ENCODE results near the gene CARD11. TPM values are rescaled to one million over a fixed set of nuclear protein-coding genes. Genes with fewer than 3 reads are reported as not detected.

The CARD11 gene
- total and polyA plus RNA-seq, 5 donors from 2014 or later: 7.1 to 118 (median 10.8) TPM

DNA sequence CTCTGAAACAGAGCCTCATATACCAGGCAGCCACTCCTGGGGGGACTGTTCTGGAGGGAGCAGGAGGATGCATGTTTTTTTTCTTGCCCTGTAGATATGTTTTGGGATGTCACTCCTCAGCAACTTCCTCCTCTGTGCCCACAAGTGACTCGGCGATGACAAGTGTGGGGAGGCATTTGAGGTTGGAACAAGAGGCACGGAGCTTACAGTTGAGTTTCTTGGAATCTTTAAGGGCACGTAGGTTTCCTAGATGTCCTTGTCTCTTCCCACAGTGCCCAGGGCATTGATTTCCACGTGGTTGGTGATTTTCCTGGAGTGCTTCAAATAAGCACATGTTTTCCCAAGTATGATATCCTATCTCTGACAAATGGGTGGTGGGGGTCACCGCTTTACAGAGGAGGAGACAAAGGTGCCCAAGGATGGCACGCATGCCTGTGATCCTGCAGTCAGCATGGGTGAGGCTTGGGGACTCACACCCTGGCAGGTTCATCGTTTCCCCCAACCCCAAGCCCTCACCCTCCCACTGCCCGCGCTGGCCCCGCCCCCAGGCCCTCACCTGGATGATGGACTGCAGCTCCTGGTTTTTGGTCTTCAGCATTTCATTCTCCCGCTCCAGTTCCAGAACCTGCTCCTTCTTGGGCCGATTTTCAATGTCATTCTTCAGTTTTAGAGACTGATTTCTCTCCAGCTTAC, 104.3 kb downstream of the CARD11 start:
- DNase-seq (no peak), ATAC-seq (ENCODE audit: low read depth in 2 of 2) (no peak)
- Mint-ChIP-seq H3K9me3 (no peaks in the 10 kb centered on the region), H3K36me3 (peaks cover 57% of the 10 kb centered on the region), H3K27ac (peak overlapping the region in 2 of 3 donors; percentile 76 to 81), H3K4me1 (peaks cover 0 to 9% (median 2%) of the 10 kb centered on the region in 4 donors), H3K27me3 (no peaks in the 10 kb centered on the region), H3K4me3 (no peak overlapping the region)
- peaks cover 86% of the 10 kb centered on the region for H3K36me3 ChIP-seq (ENCODE audit: control insufficient read depth, insufficient read depth, low read length)
- no peak overlapping the region for H3K27ac ChIP-seq (ENCODE audit: insufficient read depth, low read length, poor library complexity, severe bottlenecking)
- H3K4me3 ChIP-seq (ENCODE audit: low read depth, low read length): no peak overlapping the region
- H3K27me3 ChIP-seq (ENCODE audit: control insufficient read depth, insufficient read depth, low read length): no peaks in the 10 kb centered on the region
- no peaks in the 10 kb centered on the region for H3K4me1 ChIP-seq (ENCODE audit: control insufficient read depth, insufficient read depth, low read length, poor library complexity, severe bottlenecking)
- no peaks in the 10 kb centered on the region for H3K9me3 ChIP-seq (ENCODE audit: control insufficient read depth in 2 of 2, low read length in 2 of 2)

DNA sequence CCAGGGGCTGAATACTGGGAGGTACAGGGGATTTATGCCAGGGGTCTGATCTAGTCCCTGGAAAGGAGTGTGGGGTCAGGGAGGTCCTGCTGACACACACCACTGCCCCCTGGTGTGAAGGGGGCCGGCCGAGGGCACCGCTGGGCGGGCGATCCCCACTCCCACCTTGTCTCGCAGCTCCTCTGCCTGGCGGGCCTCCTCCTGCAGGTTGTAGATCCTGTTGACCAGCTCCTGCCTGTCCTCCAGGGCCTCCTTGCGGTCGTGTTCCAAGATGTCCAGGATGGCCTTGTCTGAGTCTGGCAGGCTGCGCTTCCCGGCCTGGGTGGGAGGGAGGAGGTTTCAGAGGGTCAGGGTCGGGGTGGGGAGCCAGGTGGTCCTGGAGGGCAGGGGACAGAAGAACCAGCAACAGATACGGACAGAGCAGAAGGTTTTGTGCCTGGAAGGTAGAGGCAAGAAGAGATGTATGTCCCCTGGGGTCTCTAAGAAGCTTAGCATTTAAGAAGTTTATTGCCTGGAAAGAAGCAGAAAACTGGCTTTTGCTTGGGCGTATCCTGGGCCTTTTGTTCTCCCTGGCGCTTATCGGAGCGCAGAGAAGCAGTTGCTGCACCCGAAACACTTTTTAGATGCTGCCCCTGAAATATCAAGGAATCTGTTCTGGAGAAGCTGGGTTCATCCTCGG, 105.0 kb downstream of the CARD11 start:
- peaks cover 56% of the 10 kb centered on the region for H3K36me3 Mint-ChIP-seq
- no peaks in the 10 kb centered on the region for H3K4me1 ChIP-seq (ENCODE audit: control insufficient read depth, insufficient read depth, low read length, poor library complexity, severe bottlenecking)
- H3K4me3 Mint-ChIP-seq: no peak overlapping the region
- H3K4me1 Mint-ChIP-seq: peaks cover 0 to 9% (median 2%) of the 10 kb centered on the region in 4 donors
- H3K4me3 ChIP-seq (ENCODE audit: low read depth, low read length): no peak overlapping the region
- no peak overlapping the region for H3K27ac ChIP-seq (ENCODE audit: insufficient read depth, low read length, poor library complexity, severe bottlenecking)
- H3K36me3 ChIP-seq (ENCODE audit: control insufficient read depth, insufficient read depth, low read length): peaks cover 86% of the 10 kb centered on the region
- H3K9me3 ChIP-seq (ENCODE audit: control insufficient read depth in 2 of 2, low read length in 2 of 2): no peaks in the 10 kb centered on the region
- DNase-seq: no peak
- no peak for ATAC-seq (ENCODE audit: low read depth in 2 of 2)
- H3K9me3 Mint-ChIP-seq: no peaks in the 10 kb centered on the region
- H3K27ac Mint-ChIP-seq: peak overlapping the region in 1 of 3 donors; percentile 76
- no peaks in the 10 kb centered on the region for H3K27me3 ChIP-seq (ENCODE audit: control insufficient read depth, insufficient read depth, low read length)
- no peaks in the 10 kb centered on the region for H3K27me3 Mint-ChIP-seq

DNA sequence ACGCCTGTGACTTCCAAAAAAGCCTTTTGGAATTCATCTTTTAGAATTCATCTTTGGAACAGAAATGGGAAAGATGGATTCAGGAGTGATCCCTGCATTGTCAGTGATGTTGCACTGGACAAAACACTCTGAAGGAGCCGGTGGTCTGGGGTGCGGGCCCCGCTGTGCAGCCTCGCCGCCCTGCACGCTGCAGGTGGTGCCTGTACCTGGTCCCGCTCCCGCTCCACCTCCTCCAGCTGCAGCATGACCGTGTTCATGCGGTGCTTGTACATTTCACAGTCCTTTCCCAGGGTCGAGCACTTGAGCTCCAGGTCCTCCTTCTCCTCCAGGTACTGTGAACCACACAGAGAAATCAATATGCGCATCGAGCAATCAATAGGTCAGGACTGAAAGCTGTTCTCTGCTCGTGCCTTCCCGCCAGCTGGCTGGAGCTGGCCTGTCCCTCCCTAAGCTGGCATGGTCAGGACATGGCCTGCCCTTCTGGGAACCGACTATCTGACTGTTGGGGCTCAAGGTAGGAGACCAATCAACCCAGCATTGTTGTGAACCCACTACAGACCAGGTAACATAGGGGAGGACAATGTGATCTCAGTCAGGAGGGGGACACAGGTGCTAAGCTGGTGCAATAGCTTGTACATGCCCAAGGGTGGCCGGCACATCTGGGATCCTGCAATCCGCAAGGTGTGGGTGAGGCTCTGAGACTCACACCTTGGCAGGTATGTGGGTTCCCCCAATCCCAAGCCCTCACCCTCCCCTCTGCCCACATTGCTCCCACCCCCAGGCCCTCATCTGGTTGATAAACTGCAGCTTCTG, 105.8 kb downstream of the CARD11 start:
- Mint-ChIP-seq H3K4me3 (no peak overlapping the region), H3K36me3 (peaks cover 56% of the 10 kb centered on the region), H3K9me3 (no peaks in the 10 kb centered on the region), H3K27me3 (no peaks in the 10 kb centered on the region), H3K4me1 (peaks cover 0 to 9% (median 2%) of the 10 kb centered on the region in 4 donors), H3K27ac (peak overlapping the region in 1 of 3 donors; percentile 69)
- Histone ChIP-seq H3K4me3 (ENCODE audit: low read depth, low read length) (no peak overlapping the region), H3K27me3 (ENCODE audit: control insufficient read depth, insufficient read depth, low read length) (no peaks in the 10 kb centered on the region), H3K36me3 (ENCODE audit: control insufficient read depth, insufficient read depth, low read length) (peaks cover 82% of the 10 kb centered on the region), H3K4me1 (ENCODE audit: control insufficient read depth, insufficient read depth, low read length, poor library complexity, severe bottlenecking) (no peaks in the 10 kb centered on the region), H3K9me3 (ENCODE audit: control insufficient read depth in 2 of 2, low read length in 2 of 2) (no peaks in the 10 kb centered on the region), H3K27ac (ENCODE audit: insufficient read depth, low read length, poor library complexity, severe bottlenecking) (no peak overlapping the region)
- ATAC-seq (ENCODE audit: low read depth in 2 of 2): no peak
- DNase-seq: no peak

DNA sequence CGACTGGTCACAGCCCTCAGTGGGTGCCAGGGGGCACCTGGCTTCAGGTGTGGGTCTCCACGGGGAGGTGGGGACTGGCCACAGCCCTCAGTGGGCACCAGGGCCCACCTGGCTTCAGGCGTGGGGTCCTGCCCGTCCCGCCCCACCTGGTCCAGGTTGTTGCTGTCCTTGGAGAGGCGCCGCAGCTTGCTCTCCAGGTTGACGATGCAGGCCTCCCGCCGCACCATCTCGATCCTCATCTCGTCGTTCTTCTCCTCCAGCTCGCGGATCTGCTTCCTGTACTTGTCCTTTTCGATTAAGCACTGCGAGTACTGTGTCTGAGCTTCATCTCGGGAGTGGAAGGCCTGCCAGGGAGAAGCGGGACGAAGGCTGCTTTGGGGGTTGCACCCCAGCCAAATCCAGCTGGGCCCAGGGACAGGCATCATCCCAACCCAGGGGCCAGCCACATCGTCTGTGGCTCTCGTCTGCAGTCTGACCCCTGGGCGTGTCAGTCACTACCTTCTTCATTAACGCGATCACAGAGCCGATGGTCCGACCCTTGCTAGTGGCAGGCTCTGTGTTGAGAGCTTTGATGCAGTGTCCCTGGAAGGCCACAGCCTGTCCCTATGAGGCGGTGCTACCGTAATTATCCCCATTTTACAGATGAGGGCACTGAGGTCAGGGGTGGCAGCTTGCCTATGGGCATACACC, 106.6 kb downstream of the CARD11 start:
- DNase-seq (no peak), ATAC-seq (ENCODE audit: low read depth in 2 of 2) (no peak)
- Histone ChIP-seq H3K9me3 (ENCODE audit: control insufficient read depth in 2 of 2, low read length in 2 of 2) (no peaks in the 10 kb centered on the region), H3K27me3 (ENCODE audit: control insufficient read depth, insufficient read depth, low read length) (no peaks in the 10 kb centered on the region), H3K36me3 (ENCODE audit: control insufficient read depth, insufficient read depth, low read length) (peaks cover 86% of the 10 kb centered on the region), H3K4me1 (ENCODE audit: control insufficient read depth, insufficient read depth, low read length, poor library complexity, severe bottlenecking) (no peaks in the 10 kb centered on the region), H3K4me3 (ENCODE audit: low read depth, low read length) (no peak overlapping the region), H3K27ac (ENCODE audit: insufficient read depth, low read length, poor library complexity, severe bottlenecking) (no peak overlapping the region)
- Mint-ChIP-seq H3K27me3 (no peaks in the 10 kb centered on the region), H3K36me3 (peaks cover 58% of the 10 kb centered on the region), H3K4me1 (peaks cover 0 to 4% (median under 1%) of the 10 kb centered on the region in 4 donors), H3K9me3 (no peaks in the 10 kb centered on the region), H3K4me3 (peak overlapping the region in 1 of 4 donors; percentile 16), H3K27ac (no peak overlapping the region)

DNA sequence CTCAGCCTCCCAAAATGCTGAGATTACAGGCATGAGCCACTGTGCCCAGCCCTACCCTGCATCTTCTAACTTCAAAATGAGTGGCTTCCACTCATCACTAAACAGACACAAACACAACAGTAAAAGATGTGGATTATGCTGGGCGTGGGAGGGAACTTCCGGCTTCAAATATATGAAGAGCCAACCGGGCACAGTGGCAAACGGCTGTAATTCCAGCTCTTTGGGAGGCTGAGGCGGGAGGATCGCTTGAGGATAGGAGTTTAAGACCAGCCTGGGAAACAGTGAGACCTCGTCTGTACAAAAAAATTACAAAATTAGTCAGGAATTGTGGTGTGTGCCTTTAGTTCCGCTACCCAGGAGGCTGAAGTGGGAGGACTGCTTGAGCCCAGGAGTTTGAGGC, 107.4 kb downstream of the CARD11 start:
- H3K27ac ChIP-seq (ENCODE audit: insufficient read depth, low read length, poor library complexity, severe bottlenecking): no peak overlapping the region
- no peak overlapping the region for H3K4me3 ChIP-seq (ENCODE audit: low read depth, low read length)
- H3K27me3 ChIP-seq (ENCODE audit: control insufficient read depth, insufficient read depth, low read length): no peaks in the 10 kb centered on the region
- H3K4me1 ChIP-seq (ENCODE audit: control insufficient read depth, insufficient read depth, low read length, poor library complexity, severe bottlenecking): no peaks in the 10 kb centered on the region
- no peaks in the 10 kb centered on the region for H3K9me3 Mint-ChIP-seq
- H3K4me3 Mint-ChIP-seq: no peak overlapping the region
- H3K4me1 Mint-ChIP-seq: peaks cover 0 to 2% (median 0%) of the 10 kb centered on the region in 4 donors
- DNase-seq: no peak
- H3K27me3 Mint-ChIP-seq: no peaks in the 10 kb centered on the region
- no peaks in the 10 kb centered on the region for H3K9me3 ChIP-seq (ENCODE audit: control insufficient read depth in 2 of 2, low read length in 2 of 2)
- no peak for ATAC-seq (ENCODE audit: low read depth in 2 of 2)
- H3K27ac Mint-ChIP-seq: no peak overlapping the region
- peaks cover 55% of the 10 kb centered on the region for H3K36me3 Mint-ChIP-seq
- H3K36me3 ChIP-seq (ENCODE audit: control insufficient read depth, insufficient read depth, low read length): peaks cover 86% of the 10 kb centered on the region

DNA sequence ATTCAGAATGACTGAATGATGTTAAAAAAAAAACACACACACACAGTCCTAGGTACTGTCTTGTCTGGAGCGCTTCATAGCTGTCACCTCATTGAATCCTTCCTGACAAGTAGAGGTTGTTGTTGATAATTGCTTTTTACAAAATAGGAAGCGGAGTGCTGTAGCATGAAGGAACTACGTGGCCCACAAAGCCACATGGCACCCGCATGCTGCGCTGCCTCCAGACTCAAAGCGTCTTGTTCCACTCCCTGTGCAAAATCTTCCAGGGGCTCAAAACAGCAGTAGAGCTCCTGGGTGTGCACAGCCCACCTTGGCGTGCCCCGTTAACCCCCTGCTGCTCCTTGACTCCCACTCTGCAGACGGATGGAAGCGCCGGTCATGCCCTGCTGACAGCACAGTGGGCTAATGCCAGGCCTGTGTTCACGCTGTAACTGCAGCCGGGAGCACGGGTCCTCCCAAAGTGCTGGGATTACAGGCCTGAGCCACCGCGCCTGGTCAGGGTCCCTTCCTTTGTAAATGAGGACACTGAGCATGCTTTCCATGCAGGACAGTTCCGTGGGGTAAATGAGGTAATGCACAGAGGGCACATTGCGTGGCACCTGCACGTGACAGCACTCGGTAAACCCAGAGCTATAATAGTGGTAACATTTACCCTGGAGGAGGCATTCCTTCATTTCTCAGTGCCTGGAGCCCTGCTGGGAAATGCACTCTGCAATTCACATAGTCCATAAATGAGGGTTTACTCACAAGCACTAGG, 108.5 kb downstream of the CARD11 start:
- no peak overlapping the region for H3K4me3 Mint-ChIP-seq
- no peaks in the 10 kb centered on the region for H3K27me3 Mint-ChIP-seq
- H3K4me1 Mint-ChIP-seq: peaks cover 0 to 2% (median 0%) of the 10 kb centered on the region in 4 donors
- no peaks in the 10 kb centered on the region for H3K9me3 ChIP-seq (ENCODE audit: control insufficient read depth in 2 of 2, low read length in 2 of 2)
- no peak overlapping the region for H3K27ac ChIP-seq (ENCODE audit: insufficient read depth, low read length, poor library complexity, severe bottlenecking)
- no peak for ATAC-seq (ENCODE audit: low read depth in 2 of 2)
- H3K36me3 ChIP-seq (ENCODE audit: control insufficient read depth, insufficient read depth, low read length): peaks cover 83% of the 10 kb centered on the region
- no peak overlapping the region for H3K4me3 ChIP-seq (ENCODE audit: low read depth, low read length)
- peaks cover 50% of the 10 kb centered on the region for H3K36me3 Mint-ChIP-seq
- peak overlapping the region in 1 of 3 donors; percentile 43 for H3K27ac Mint-ChIP-seq
- H3K27me3 ChIP-seq (ENCODE audit: control insufficient read depth, insufficient read depth, low read length): no peaks in the 10 kb centered on the region
- no peaks in the 10 kb centered on the region for H3K4me1 ChIP-seq (ENCODE audit: control insufficient read depth, insufficient read depth, low read length, poor library complexity, severe bottlenecking)
- DNase-seq: no peak
- no peaks in the 10 kb centered on the region for H3K9me3 Mint-ChIP-seq

DNA sequence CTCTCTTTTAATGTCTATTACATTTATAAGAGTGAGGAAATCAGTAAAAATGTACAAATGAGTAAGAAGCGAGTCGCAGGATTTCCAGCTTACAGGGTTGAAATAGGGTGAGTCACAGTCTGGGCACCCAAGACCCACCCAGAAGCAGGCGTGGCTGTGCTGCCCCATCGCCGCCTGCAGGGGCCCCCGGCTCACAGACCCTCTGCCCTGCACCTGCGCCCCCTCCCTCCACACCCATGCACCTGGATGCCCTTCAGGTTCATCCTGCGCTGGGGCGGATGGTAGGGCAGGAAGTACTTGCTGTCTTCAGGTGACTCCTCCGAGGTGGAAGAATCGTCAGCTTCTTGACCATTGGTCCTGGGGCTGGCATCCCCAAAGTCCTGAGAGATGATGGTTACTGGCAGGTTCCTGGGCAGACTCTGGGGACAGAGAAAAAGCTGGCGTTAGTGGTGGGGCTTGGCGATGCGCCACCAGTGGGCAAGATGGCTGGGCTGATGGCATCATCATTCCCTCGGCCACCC, 109.4 kb downstream of the CARD11 start:
- peaks cover 43% of the 10 kb centered on the region for H3K36me3 Mint-ChIP-seq

More for the DNA sequence above, 109.4 kb downstream of the CARD11 start:
- DNase-seq (no peak), ATAC-seq (ENCODE audit: low read depth in 2 of 2) (no peak)
- Histone ChIP-seq H3K27ac (ENCODE audit: insufficient read depth, low read length, poor library complexity, severe bottlenecking) (no peak overlapping the region), H3K4me1 (ENCODE audit: control insufficient read depth, insufficient read depth, low read length, poor library complexity, severe bottlenecking) (no peaks in the 10 kb centered on the region), H3K9me3 (ENCODE audit: control insufficient read depth in 2 of 2, low read length in 2 of 2) (no peaks in the 10 kb centered on the region), H3K4me3 (ENCODE audit: low read depth, low read length) (no peak overlapping the region), H3K36me3 (ENCODE audit: control insufficient read depth, insufficient read depth, low read length) (peaks cover 80% of the 10 kb centered on the region), H3K27me3 (ENCODE audit: control insufficient read depth, insufficient read depth, low read length) (no peaks in the 10 kb centered on the region)
- Mint-ChIP-seq H3K27me3 (no peaks in the 10 kb centered on the region), H3K27ac (no peak overlapping the region), H3K9me3 (no peaks in the 10 kb centered on the region), H3K4me3 (no peak overlapping the region), H3K4me1 (peaks cover 0 to 2% (median 0%) of the 10 kb centered on the region in 4 donors)
